ENCODE data around the gene AKR1B15.

GRCh38 chr7:134554417-134554966, 5.6 kb downstream of the AKR1B15 start:
- TF ChIP-seq CTCF (optimal IDR thresholded peaks at IDR 0.05 in 1 of 3, IDR thresholded peaks at IDR 0.05 in 1 of 3, conservative IDR thresholded peaks at IDR 0.05 in 1 of 3; ENCODE audit: extremely low read depth in 1 of 3, insufficient read depth in 2 of 3, low read length in 3 of 3) (no peak), EZH2 (IDR thresholded peaks at IDR 0.05; ENCODE audit: low read length) (no peak)

Measured in keratinocyte (primary cell).